B cell (primary cell): ENCODE measurements around the gene WWP2. TPM values are rescaled to one million over a fixed set of nuclear protein-coding genes. Genes with fewer than 3 reads are reported as not detected.
"Not testable (repeated sequence)": the region's sequence is repeated elsewhere in the genome, so short reads cannot be mapped to it uniquely, and the experiment has no call there.

Experiments used
- ATAC-seq: fragments of 200-7000 bp; cut with Tn5 transposase; one replicate; pipeline ENCODE4 v1.10.0; 2021; ENCODE audit warnings: low read depth, mild to moderate bottlenecking, moderate number of reproducible peaks, moderate library complexity
- CTCF ChIA-PET: fragments of 350-600 bp; sonication (Branson Sonifier 250); formaldehyde crosslinking; loops from one replicate; lab custom pipeline; 2021; ENCODE audit warnings: antibody characterized with exemption, inconsistent platforms; lab: Charles Lee
- POLR2A ChIA-PET: fragments of 350-600 bp; sonication (Branson Sonifier 250); formaldehyde crosslinking; loops from one replicate; lab custom pipeline; 2021; ENCODE audit warnings: antibody characterized with exemption; lab: Charles Lee
- DNase-seq: peaks from one replicate; pipeline ENCODE4 v3.0.0; 2013
- H2AFZ ChIP-seq: 2 replicates; pipeline ENCODE4 v1.6.1; 2012; ENCODE audit warnings: mild to moderate bottlenecking, low read depth, low read length; ENCODE audit not compliant: insufficient read depth, poor library complexity, severe bottlenecking
- H3K27ac ChIP-seq, 2 donors: 1 replicate in 1 of 2; 2 replicates in 1 of 2; pipeline ENCODE4 v1.5.1; 2012 to 2013; ENCODE audit warnings: low read length in 2 of 2, mild to moderate bottlenecking in 2 of 2, moderate library complexity in 1 of 2
- H3K27me3 ChIP-seq, 4 experiments: fragments of 200-600 bp in 1 of 4; sonication (generic) in 1 of 4; replicated peaks in 1 of 4; 1 replicate in 2 of 4; 2 replicates in 2 of 4; pipeline versions ENCODE4 v1.6.1 to v1.7.0; 2013 to 2016; ENCODE audit warnings: low read length in 3 of 4, mild to moderate bottlenecking in 2 of 4, mixed read lengths in 1 of 4, moderate library complexity in 1 of 4; ENCODE audit not compliant: insufficient read depth in 4 of 4, control insufficient read depth in 3 of 4; ENCODE audit errors: control extremely low read depth in 1 of 4
- H3K36me3 ChIP-seq, 2 experiments: replicated peaks in 1 of 2; 1 replicate in 1 of 2; 2 replicates in 1 of 2; pipeline versions ENCODE4 v1.6.1 to v1.7.1; 2013; ENCODE audit warnings: low read length in 1 of 2; ENCODE audit not compliant: insufficient read depth in 2 of 2, control insufficient read depth in 1 of 2; ENCODE audit errors: control extremely low read depth in 1 of 2, extremely low read depth in 1 of 2
- H3K4me1 ChIP-seq, 2 donors: fragments of 200-600 bp in 1 of 2; sonication (generic) in 1 of 2; 1 replicate in 1 of 2; 2 replicates in 1 of 2; pipeline versions ENCODE4 v1.5.1 to v1.6.1; 2013 to 2017; ENCODE audit warnings: low read length in 2 of 2; ENCODE audit not compliant: control insufficient read depth in 2 of 2, insufficient read depth in 2 of 2
- H3K4me2 ChIP-seq: replicated peaks from 2 replicates; pipeline ENCODE3; 2012; ENCODE audit warnings: mild to moderate bottlenecking, low read depth, low read length; ENCODE audit not compliant: poor library complexity, severe bottlenecking
- H3K4me3 ChIP-seq, 5 experiments: fragments of 200-600 bp in 1 of 5; sonication (generic) in 1 of 5; 1 replicate in 3 of 5; 2 replicates in 2 of 5; pipeline versions ENCODE4 v1.5.1 to v1.7.0; 2011 to 2016; ENCODE audit warnings: low read length in 4 of 5, mild to moderate bottlenecking in 4 of 5, low read depth in 2 of 5, control low read depth in 1 of 5, moderate library complexity in 1 of 5; ENCODE audit not compliant: insufficient read depth in 1 of 5; ENCODE audit errors: control extremely low read depth in 1 of 5, extremely low read depth in 1 of 5
- H3K79me2 ChIP-seq: fragments of 200-600 bp; sonication (generic); one replicate; pipeline ENCODE4 v1.6.0; 2016; ENCODE audit warnings: low read length; ENCODE audit not compliant: control insufficient read depth, insufficient read depth
- H3K9ac ChIP-seq: fragments of 200-600 bp; sonication (generic); 2 replicates; pipeline ENCODE4 v1.6.1; 2017; ENCODE audit warnings: mild to moderate bottlenecking, low read length, moderate library complexity
- H3K9me3 ChIP-seq, 3 donors: one replicate each; pipeline versions ENCODE4 v1.6.1 to v1.7.1; 2013; ENCODE audit warnings: low read length in 2 of 3; ENCODE audit not compliant: control insufficient read depth in 2 of 3, insufficient read depth in 1 of 3; ENCODE audit errors: control extremely low read depth in 1 of 3
- H4K20me1 ChIP-seq: 2 replicates; pipeline ENCODE4 v1.6.0; 2012; ENCODE audit warnings: mild to moderate bottlenecking, low read length; ENCODE audit not compliant: insufficient read depth, control insufficient read depth, poor library complexity, severe bottlenecking
- H3K27ac Mint-ChIP-seq: one replicate; pipeline ENCODE4 v1.8.0; 2021; ENCODE audit warnings: mixed read lengths
- H3K27me3 Mint-ChIP-seq: one replicate; pipeline ENCODE4 v1.8.0; 2021; ENCODE audit warnings: mixed read lengths
- H3K4me1 Mint-ChIP-seq: one replicate; pipeline ENCODE4 v1.8.0; 2021; ENCODE audit warnings: mixed read lengths
- H3K4me3 Mint-ChIP-seq: one replicate; pipeline ENCODE4 v1.8.0; 2021; ENCODE audit warnings: mixed read lengths
- H3K9me3 Mint-ChIP-seq: one replicate; pipeline ENCODE4 v1.8.0; 2022; ENCODE audit warnings: mixed read lengths; ENCODE audit not compliant: insufficient read depth
- EZH2 ChIP-seq: IDR thresholded peaks from 2 replicates; pipeline ENCODE4 v1.6.1; 2012; ENCODE audit warnings: borderline replicate concordance, low read depth, mild to moderate bottlenecking, moderate library complexity, low read length; ENCODE audit not compliant: insufficient read depth, poor library complexity, severe bottlenecking
- WGBS: methylation state at CpG from one replicate; pipeline ENCODE4 v1.1.5; 2013; ENCODE audit warnings: missing lambda C conversion rate; ENCODE audit not compliant: insufficient coverage; 5-methylcytosine and 5-hydroxymethylcytosine counted together
- intact Hi-C: fragments of 100-400 bp; cut with micrococcal nuclease; formaldehyde crosslinking; loops from one replicate; pipeline ENCODE4 v1.10.0; 2022
- polyA plus RNA-seq: library from polyadenylated mRNA; depleted of rRNA; stranded (reverse); fragments of >200 nt; gene quantifications from 2 replicates; pipeline ENCODE4 v1.2.3, GENCODE V29; 2012
- total RNA-seq, 2 donors: library from RNA; stranded (reverse); fragments of 120-200 nt in 1 of 2; gene quantifications; 1 replicate in 1 of 2; 2 replicates in 1 of 2; pipeline versions ENCODE4 v1.2.3 to v1.2.4, GENCODE V29; 2013 to 2022
- TF ChIP-seq, protein P1 (sequence below): fragments of 200-600 bp; IDR thresholded peaks from one replicate; pipeline ENCODE4 v1.8.0; 2022; ENCODE audit warnings: antibody characterized with exemption, mild to moderate bottlenecking

Gene WWP2
- total and polyA plus RNA-seq, 2 donors (not counting 1 experiment from before 2014, with no cell fraction given) = 33.4 to 105 TPM

DNA sequence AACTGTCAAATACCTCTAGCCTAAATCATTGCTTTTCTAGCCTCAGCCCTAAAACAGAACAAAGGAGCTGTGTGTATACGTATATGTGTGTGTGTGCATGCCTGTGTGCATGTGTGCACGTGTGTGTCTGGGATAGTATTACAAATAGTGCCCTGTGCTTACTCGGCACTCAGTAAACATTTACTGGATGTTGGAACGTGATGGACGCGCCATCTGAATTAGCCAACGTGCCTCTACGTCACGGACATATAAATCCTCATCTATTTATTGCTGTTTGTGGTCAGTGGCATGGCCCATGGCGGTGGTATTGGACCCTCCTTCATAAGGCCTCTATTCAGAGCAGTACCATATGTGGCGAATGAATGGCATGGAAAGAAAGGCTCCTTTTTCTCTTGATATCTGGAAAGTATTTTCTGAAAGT lies 37.5 kb downstream of the WWP2 start:
- no peak for ATAC-seq
- TF ChIP-seq EZH2 = no peak
- TF ChIP-seq, protein P1, sequence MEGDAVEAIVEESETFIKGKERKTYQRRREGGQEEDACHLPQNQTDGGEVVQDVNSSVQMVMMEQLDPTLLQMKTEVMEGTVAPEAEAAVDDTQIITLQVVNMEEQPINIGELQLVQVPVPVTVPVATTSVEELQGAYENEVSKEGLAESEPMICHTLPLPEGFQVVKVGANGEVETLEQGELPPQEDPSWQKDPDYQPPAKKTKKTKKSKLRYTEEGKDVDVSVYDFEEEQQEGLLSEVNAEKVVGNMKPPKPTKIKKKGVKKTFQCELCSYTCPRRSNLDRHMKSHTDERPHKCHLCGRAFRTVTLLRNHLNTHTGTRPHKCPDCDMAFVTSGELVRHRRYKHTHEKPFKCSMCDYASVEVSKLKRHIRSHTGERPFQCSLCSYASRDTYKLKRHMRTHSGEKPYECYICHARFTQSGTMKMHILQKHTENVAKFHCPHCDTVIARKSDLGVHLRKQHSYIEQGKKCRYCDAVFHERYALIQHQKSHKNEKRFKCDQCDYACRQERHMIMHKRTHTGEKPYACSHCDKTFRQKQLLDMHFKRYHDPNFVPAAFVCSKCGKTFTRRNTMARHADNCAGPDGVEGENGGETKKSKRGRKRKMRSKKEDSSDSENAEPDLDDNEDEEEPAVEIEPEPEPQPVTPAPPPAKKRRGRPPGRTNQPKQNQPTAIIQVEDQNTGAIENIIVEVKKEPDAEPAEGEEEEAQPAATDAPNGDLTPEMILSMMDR = no peak
- 87% methylated on average over 7 of the region's 11 CpGs for WGBS
- Histone ChIP-seq H3K4me2 (no peak overlapping the region), H3K9ac (no peak overlapping the region), H3K4me1 (no peaks in the 10 kb centered on the region), H3K27ac (no peak overlapping the region), H3K4me3 (no peak overlapping the region), H4K20me1 (peaks cover 14% of the 10 kb centered on the region), H3K79me2 (peaks cover 14% of the 10 kb centered on the region), H2AFZ (no peak overlapping the region), H3K36me3 (peaks cover 4 to 44% of the 10 kb centered on the region in 2 experiments), H3K27me3 (no peaks in the 10 kb centered on the region), H3K9me3 (no peaks in the 10 kb centered on the region)
- DNase-seq = no peak
- peak overlapping the region; percentile 17 for H3K27ac Mint-ChIP-seq
- H3K27me3 Mint-ChIP-seq = no peaks in the 10 kb centered on the region
- no peaks in the 10 kb centered on the region for H3K9me3 Mint-ChIP-seq
- intact Hi-C loops = no loop called here
- ChIA-PET POLR2A (no interaction called here), CTCF (interaction anchor here (1.0 kb wide), 1 partner anchor 27 kb away, joined by 3 read pairs; no protein-coding TSS in a partner anchor)
- no peak overlapping the region for H3K4me3 Mint-ChIP-seq
- peaks cover 9% of the 10 kb centered on the region for H3K4me1 Mint-ChIP-seq

- Mint-ChIP-seq H3K4me1 (no peaks in the 10 kb centered on the region), H3K27me3 (no peaks in the 10 kb centered on the region), H3K9me3 (no peaks in the 10 kb centered on the region), H3K4me3 (no peak overlapping the region), H3K27ac (no peak overlapping the region)
- Histone ChIP-seq H3K4me3 (no peak overlapping the region), H3K27ac (no peak overlapping the region), H3K36me3 (peaks cover 5 to 47% of the 10 kb centered on the region in 2 experiments), H3K9me3 (no peaks in the 10 kb centered on the region), H4K20me1 (no peaks in the 10 kb centered on the region), H3K27me3 (no peaks in the 10 kb centered on the region), H3K79me2 (peaks cover 20% of the 10 kb centered on the region), H2AFZ (no peak overlapping the region), H3K4me1 (no peaks in the 10 kb centered on the region), H3K4me2 (no peak overlapping the region), H3K9ac (no peak overlapping the region)
- TF ChIP-seq, protein P1 = no peak
- TF ChIP-seq EZH2 = no peak
- no peak for DNase-seq
- ChIA-PET POLR2A (no interaction called here), CTCF (interaction anchor here (1.0 kb wide), 1 partner anchor 10 kb away, joined by 5 read pairs; no protein-coding TSS in a partner anchor)
- ATAC-seq = no peak
- WGBS = no CpG with 5 or more reads among the region's 1 CpG
- intact Hi-C loops = no loop called here
These were observed 42.2 kb downstream of the WWP2 start for GRCh38 chr16:69804297-69804696.

- Histone ChIP-seq H3K79me2 (peaks cover 36% of the 10 kb centered on the region), H3K36me3 (peaks cover 5 to 35% of the 10 kb centered on the region in 2 experiments)
- DNase-seq, H2AFZ ChIP-seq, H3K27ac Mint-ChIP-seq, H3K4me3 ChIP-seq, H3K9ac ChIP-seq, H3K4me2 ChIP-seq, H3K4me3 Mint-ChIP-seq, intact Hi-C loops, H3K27me3 ChIP-seq, H3K9me3 ChIP-seq, H3K27me3 Mint-ChIP-seq, H3K9me3 Mint-ChIP-seq, H3K27ac ChIP-seq, H3K4me1 Mint-ChIP-seq, H3K4me1 ChIP-seq, ATAC-seq, H4K20me1 ChIP-seq: not testable (repeated sequence)
- ChIA-PET POLR2A (interaction anchor here (0.7 kb wide), 1 partner anchor 36 kb away, joined by 3 read pairs; no protein-coding TSS in a partner anchor), CTCF (interaction anchor here (1.0 kb wide), 1 partner anchor 9 kb away, joined by 3 read pairs; no protein-coding TSS in a partner anchor)
These were observed 44.6 kb downstream of the WWP2 start for GRCh38 chr16:69806776-69807175.
